GM19025 (cell line): ENCODE data around the gene BUD23.
A peak's percentile ranks its signal among the peaks of the same experiment; 100 is the strongest.
"Not testable (repeated sequence)": the region's sequence is repeated elsewhere in the genome, so short reads cannot be mapped to it uniquely, and the experiment has no call there.

ENCODE experiments used
- ATAC-seq: cut with Tn5 transposase; IDR thresholded peaks from one replicate; pipeline ENCODE4 v1.9.1; 2021; ENCODE audit warnings: mild to moderate bottlenecking, low read depth, moderate library complexity; ENCODE audit not compliant: unreplicated experiment

BUD23 gene

GRCh38 chr7:73717025-73717807 is 33.8 kb downstream of the BUD23 start:
- no peak for ATAC-seq

- ATAC-seq: no peak
Observed at GRCh38 chr7:73717991-73718405, 34.6 kb downstream of the BUD23 start.

- ATAC-seq: no peak
Observed at GRCh38 chr7:73718438-73718881, 35.1 kb downstream of the BUD23 start.

- peak; percentile 62 for ATAC-seq
Observed at GRCh38 chr7:73718905-73719805, 35.8 kb downstream of the BUD23 start, which contains the start of gene STX1A. Gene STX1A (minus strand): TSS chr7:73719669. CDS start chr7:73719631, 38 bp downstream.

- no peak for ATAC-seq
Observed at GRCh38 chr7:73719806-73720169, 36.4 kb downstream of the BUD23 start.

GRCh38 chr7:73720443-73720842 is 37.0 kb downstream of the BUD23 start:
- not testable (repeated sequence) for ATAC-seq

- no peak for ATAC-seq
Observed at GRCh38 chr7:73721377-73721817, 38.0 kb downstream of the BUD23 start.

GRCh38 chr7:73722182-73722581 is 38.8 kb downstream of the BUD23 start:
- not testable (repeated sequence) for ATAC-seq

- ATAC-seq: no peak
Observed at GRCh38 chr7:73722785-73723184, 39.4 kb downstream of the BUD23 start.

- no peak for ATAC-seq
Observed at GRCh38 chr7:73723813-73724212, 40.4 kb downstream of the BUD23 start.

GRCh38 chr7:73726083-73726466 is 42.7 kb downstream of the BUD23 start:
- ATAC-seq: peak; percentile 16

GRCh38 chr7:73727952-73728351 is 44.6 kb downstream of the BUD23 start:
- no peak for ATAC-seq

- ATAC-seq: no peak
Observed at GRCh38 chr7:73728551-73728950, 45.2 kb downstream of the BUD23 start.

- ATAC-seq: no peak
Observed at GRCh38 chr7:73730485-73730884, 47.1 kb downstream of the BUD23 start.

- no peak for ATAC-seq
Observed at GRCh38 chr7:73732397-73732796, 49.0 kb downstream of the BUD23 start.

GRCh38 chr7:73734619-73735527 is 51.5 kb downstream of the BUD23 start:
- peak; percentile 30 for ATAC-seq

GRCh38 chr7:73735528-73735905 is 52.1 kb downstream of the BUD23 start:
- ATAC-seq: no peak

GRCh38 chr7:73736885-73737284 is 53.5 kb downstream of the BUD23 start:
- ATAC-seq: no peak

- no peak for ATAC-seq
Observed at GRCh38 chr7:73737491-73738219, 54.3 kb downstream of the BUD23 start.

GRCh38 chr7:73738220-73738611 is 54.8 kb downstream of the BUD23 start:
- ATAC-seq: peak; percentile 4
